GM23338 (cell line): ENCODE results near the gene CDCA7. TPM values are rescaled to one million over a fixed set of nuclear protein-coding genes. Genes with fewer than 3 reads are reported as not detected.

Source experiments
- ATAC-seq: fragments of 200-7000 bp; cut with Tn5 transposase; 3 replicates; pipeline ENCODE4 v1.9.1; 2020
- DNase-seq: peaks from one replicate; pipeline ENCODE4 v3.0.0-alpha.2; 2015; ENCODE audit warnings: low spot score
- H2AFZ ChIP-seq: fragments of 200-600 bp; sonication (generic); 2 replicates; pipeline ENCODE4 v1.8.0; 2016; ENCODE audit warnings: antibody characterized with exemption, mild to moderate bottlenecking, moderate library complexity
- H3F3A ChIP-seq: fragments of 200-600 bp; sonication (generic); replicated peaks from 2 replicates; pipeline ENCODE4 v1.8.0; 2017; ENCODE audit warnings: antibody characterized with exemption, mixed run types, low read depth
- H3K27ac ChIP-seq: fragments of 200-600 bp; sonication (generic); 2 replicates; pipeline ENCODE4 v1.6.1; 2016; ENCODE audit warnings: low read depth
- H3K27me3 ChIP-seq: fragments of 200-600 bp; sonication (generic); 2 replicates; pipeline ENCODE4 v1.8.0; 2016; ENCODE audit warnings: mild to moderate bottlenecking, mixed run types, moderate library complexity; ENCODE audit not compliant: insufficient read depth
- H3K36me3 ChIP-seq: fragments of 200-600 bp; sonication (generic); 2 replicates; pipeline ENCODE4 v1.8.0; 2016; ENCODE audit warnings: mild to moderate bottlenecking; ENCODE audit not compliant: insufficient read depth
- H3K4me1 ChIP-seq: fragments of 200-600 bp; sonication (generic); 2 replicates; pipeline ENCODE4 v1.8.0; 2016; ENCODE audit warnings: mild to moderate bottlenecking, moderate library complexity; ENCODE audit not compliant: insufficient read depth
- H3K4me2 ChIP-seq: fragments of 200-600 bp; sonication (generic); 2 replicates; pipeline ENCODE4 v1.7.1; 2017; ENCODE audit warnings: mixed run types
- H3K4me3 ChIP-seq: fragments of 200-600 bp; sonication (generic); 2 replicates; pipeline ENCODE4 v1.6.1; 2016; ENCODE audit warnings: mixed run types
- H3K79me2 ChIP-seq: fragments of 200-600 bp; sonication (generic); replicated peaks from 2 replicates; pipeline ENCODE4 v1.8.0; 2017; ENCODE audit warnings: mild to moderate bottlenecking; ENCODE audit not compliant: insufficient read depth
- H3K9me2 ChIP-seq: fragments of 200-600 bp; sonication (generic); 2 replicates; pipeline ENCODE4 v1.8.0; 2017; ENCODE audit not compliant: insufficient read depth
- H4K20me1 ChIP-seq: fragments of 200-600 bp; sonication (generic); replicated peaks from 2 replicates; pipeline ENCODE4 v1.8.0; 2017; ENCODE audit warnings: mild to moderate bottlenecking; ENCODE audit not compliant: insufficient read depth
- H3K27ac Mint-ChIP-seq: 2 replicates; pipeline ENCODE4 v1.8.0; 2020; ENCODE audit warnings: inconsistent platforms, mild to moderate bottlenecking, moderate library complexity, mixed read lengths
- H3K27me3 Mint-ChIP-seq: 3 replicates; pipeline ENCODE4 v1.8.0; 2022; ENCODE audit warnings: low read depth, mild to moderate bottlenecking, moderate library complexity, mixed read lengths, inconsistent platforms; ENCODE audit not compliant: insufficient read depth, poor library complexity
- H3K36me3 Mint-ChIP-seq: 3 replicates; pipeline ENCODE4 v1.8.0; 2021; ENCODE audit warnings: low read depth, mild to moderate bottlenecking, inconsistent platforms, moderate library complexity, mixed read lengths
- H3K4me1 Mint-ChIP-seq: 3 replicates; pipeline ENCODE4 v1.8.0; 2020; ENCODE audit warnings: mild to moderate bottlenecking, inconsistent platforms, mixed read lengths
- H3K4me3 Mint-ChIP-seq: 3 replicates; pipeline ENCODE4 v1.8.0; 2021; ENCODE audit warnings: moderate library complexity, mild to moderate bottlenecking, inconsistent platforms, mixed read lengths
- H3K9me3 Mint-ChIP-seq: 3 replicates; pipeline ENCODE4 v1.8.0; 2020; ENCODE audit warnings: moderate library complexity, mild to moderate bottlenecking, inconsistent platforms, mixed read lengths
- EZH2 ChIP-seq: fragments of 200-600 bp; sonication (generic); IDR thresholded peaks from one replicate; pipeline ENCODE4 v1.8.0; 2017; ENCODE audit warnings: antibody characterized with exemption, mild to moderate bottlenecking, low read depth; ENCODE audit not compliant: unreplicated experiment
- EZH2phosphoT487 ChIP-seq: fragments of 200-600 bp; sonication (generic); IDR thresholded peaks from one replicate; pipeline ENCODE4 v1.8.1; 2018; ENCODE audit warnings: antibody characterized with exemption; ENCODE audit not compliant: unreplicated experiment
- JUNB ChIP-seq: IDR thresholded peaks from one replicate; pipeline ENCODE4 v1.6.1; 2016; ENCODE audit warnings: antibody characterized with exemption; ENCODE audit not compliant: unreplicated experiment
- NANOG ChIP-seq: IDR thresholded peaks from 2 replicates; pipeline ENCODE4 v1.6.1; 2016; ENCODE audit warnings: antibody characterized with exemption, borderline replicate concordance
- STAT1 ChIP-seq: IDR thresholded peaks from one replicate; pipeline ENCODE4 v1.6.1; 2016; ENCODE audit warnings: antibody characterized with exemption; ENCODE audit not compliant: unreplicated experiment
- ZNF114 ChIP-seq: fragments of 250-450 bp; sonication (Bioruptor Pico); IDR thresholded peaks from 2 replicates; pipeline ENCODE4 v1.5.0; 2020; ENCODE audit warnings: mild to moderate bottlenecking, moderate library complexity
- ZNF331 ChIP-seq: fragments of 250-450 bp; sonication (Bioruptor Pico); IDR thresholded peaks from 2 replicates; pipeline ENCODE4 v1.5.0; 2020; ENCODE audit warnings: low read depth, mild to moderate bottlenecking, moderate library complexity
- ZNF462 ChIP-seq: fragments of 250-450 bp; sonication (Bioruptor Pico); IDR thresholded peaks from 2 replicates; pipeline ENCODE4 v1.5.0; 2020; ENCODE audit warnings: mild to moderate bottlenecking, moderate library complexity
- polyA plus RNA-seq: library from polyadenylated mRNA; unstranded; fragments of >200 nt; fragmentation: Nextera tagmentation; extraction: Ambion mirVana; gene quantifications from 2 replicates; pipeline ENCODE4 v1.2.1, GENCODE V29; 2016
- total RNA-seq: library from RNA; depleted of rRNA; stranded (reverse); fragments of >200 nt; shearing (Covaris generic); gene quantifications from 2 replicates; pipeline ENCODE4 v1.2.3, GENCODE V29; 2014

Gene CDCA7
- total and polyA plus RNA-seq, 2 experiments from 2014 or later: 63.7 to 95.5 TPM

DNA sequence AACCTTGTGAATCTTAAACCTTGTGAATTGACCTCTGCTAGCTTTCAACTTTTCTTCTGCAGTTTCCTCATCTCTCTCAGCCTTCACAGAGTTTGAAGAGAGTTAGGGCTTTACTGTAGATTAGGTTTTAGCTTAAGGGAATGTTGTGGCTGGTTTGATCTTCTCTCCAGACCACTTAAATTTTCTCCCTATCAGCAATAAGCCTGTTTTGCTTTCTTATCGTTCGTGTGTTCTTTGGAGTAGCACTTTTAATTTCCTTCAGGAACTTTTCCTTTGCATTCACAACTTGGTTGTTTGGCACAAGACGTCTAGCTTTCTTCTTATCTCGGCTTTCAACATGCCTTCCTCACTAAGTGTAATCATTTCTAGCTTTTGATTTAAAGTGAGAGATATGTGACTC lies 2.8 kb upstream of the CDCA7 start (continued):
- TF ChIP-seq ZNF462 (CRISPR knock-in tag) (no peak), STAT1 (no peak), NANOG (no peak), EZH2 (no peak), EZH2phosphoT487 (no peak)

DNA sequence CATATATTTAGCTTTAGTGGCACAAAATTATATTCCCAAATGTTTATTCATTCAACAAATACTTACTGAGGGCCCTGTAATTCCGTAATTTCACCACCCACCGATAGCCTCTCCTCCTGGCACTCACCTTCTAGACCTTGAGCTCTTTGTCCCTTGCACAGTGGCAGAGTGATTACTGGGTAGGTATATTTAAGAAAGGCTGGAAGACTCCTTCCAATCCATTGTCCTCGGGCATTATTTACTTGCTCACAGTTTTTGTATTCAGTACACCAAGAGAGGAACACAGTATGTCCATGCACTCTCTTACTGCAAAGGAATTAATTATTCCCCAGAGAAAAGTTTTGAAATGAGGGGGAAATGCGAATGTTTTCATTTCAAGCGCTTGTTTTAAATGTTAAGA lies 1.1 kb upstream of the CDCA7 start:
- Mint-ChIP-seq H3K27ac (no peak overlapping the region; the same call in 1 of the 2 replicates), H3K27me3 (no peaks in the 10 kb centered on the region), H3K4me1 (peaks cover 30% of the 10 kb centered on the region), H3K9me3 (peaks cover 18% of the 10 kb centered on the region), H3K36me3 (peaks cover 22% of the 10 kb centered on the region), H3K4me3 (peak overlapping the region; percentile 86)
- Histone ChIP-seq H3K79me2 (peaks cover 30% of the 10 kb centered on the region), H2AFZ (peak overlapping the region; percentile 53; the same call in 1 of the 2 replicates), H3K36me3 (peaks cover 5% of the 10 kb centered on the region; the same call in 1 of the 2 replicates), H3K4me3 (peak overlapping the region; percentile 59), H3F3A (no peaks in the 10 kb centered on the region), H3K27me3 (no peaks in the 10 kb centered on the region), H3K27ac (peak overlapping the region; percentile 80; the same call in 1 of the 2 replicates), H3K4me2 (peak overlapping the region; percentile 84), H3K4me1 (peaks cover 33% of the 10 kb centered on the region), H3K9me2 (peaks cover 15% of the 10 kb centered on the region), H4K20me1 (peaks cover 24% of the 10 kb centered on the region)
- ATAC-seq (peak; percentile 4; the same call in 2 of the 3 replicates), DNase-seq (peak; percentile 21)
- TF ChIP-seq JUNB (no peak), EZH2 (no peak), EZH2phosphoT487 (no peak), ZNF462 (CRISPR knock-in tag) (no peak), ZNF331 (CRISPR knock-in tag) (no peak), ZNF114 (no peak)
